ENCODE measurements around the gene SEC61A1.

The SEC61A1 gene

DNA sequence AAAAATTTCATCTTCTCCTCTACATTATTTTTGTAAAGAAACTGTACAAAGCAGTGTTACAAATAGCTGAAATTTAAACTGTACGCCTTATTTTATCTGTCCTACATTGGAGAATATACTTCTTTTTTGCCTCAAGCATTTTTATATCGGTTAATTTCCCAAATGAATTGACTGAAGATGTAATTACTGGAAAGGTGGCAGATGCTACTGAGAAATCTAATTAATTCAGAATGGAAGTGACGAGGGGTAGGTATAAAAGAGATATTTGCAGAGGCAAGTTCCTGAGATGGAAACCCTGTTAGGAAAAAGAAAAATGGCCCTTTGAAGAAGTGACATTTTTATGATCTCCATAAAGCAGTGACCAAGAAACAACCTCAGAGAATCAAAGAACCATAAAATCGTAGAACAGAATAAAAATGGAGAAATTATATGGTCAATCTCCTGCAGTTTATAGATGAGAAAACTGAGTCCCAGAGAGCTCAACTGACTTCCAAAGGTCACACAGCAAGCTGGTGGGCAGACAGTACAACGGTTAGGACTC, 51.0 kb downstream of the SEC61A1 start:
- Histone ChIP-seq H3K4me3 (ENCODE audit: low read depth, low read length, poor library complexity, severe bottlenecking) (no peak overlapping the region), H3K27me3 (ENCODE audit: insufficient read depth, low read length) (no peaks in the 10 kb centered on the region), H3K9me3 (ENCODE audit: low read length) (no peaks in the 10 kb centered on the region), H2AFZ (ENCODE audit: low read length) (no peak overlapping the region), H3K79me2 (ENCODE audit: insufficient read depth, low read length) (no peaks in the 10 kb centered on the region), H3K9me2 (ENCODE audit: low read depth, low read length) (no peaks in the 10 kb centered on the region), H3K36me3 (ENCODE audit: insufficient read depth, low read length) (peaks cover 90% of the 10 kb centered on the region), H4K20me1 (ENCODE audit: insufficient read depth, low read length) (no peaks in the 10 kb centered on the region), H3K4me2 (ENCODE audit: low read length) (no peak overlapping the region), H3K4me1 (ENCODE audit: insufficient read depth, low read length, severe bottlenecking) (no peaks in the 10 kb centered on the region), H3K27ac (ENCODE audit: low read depth, low read length, poor library complexity, severe bottlenecking) (no peak overlapping the region), H3K9ac (ENCODE audit: low read length) (no peak overlapping the region), H3F3A (ENCODE audit: insufficient read depth, low read length) (no peaks in the 10 kb centered on the region)
- no peak for TF ChIP-seq EZH2 (IDR thresholded peaks at IDR 0.05; ENCODE audit: borderline replicate concordance, low read length)
- TF ChIP-seq, protein P1, sequence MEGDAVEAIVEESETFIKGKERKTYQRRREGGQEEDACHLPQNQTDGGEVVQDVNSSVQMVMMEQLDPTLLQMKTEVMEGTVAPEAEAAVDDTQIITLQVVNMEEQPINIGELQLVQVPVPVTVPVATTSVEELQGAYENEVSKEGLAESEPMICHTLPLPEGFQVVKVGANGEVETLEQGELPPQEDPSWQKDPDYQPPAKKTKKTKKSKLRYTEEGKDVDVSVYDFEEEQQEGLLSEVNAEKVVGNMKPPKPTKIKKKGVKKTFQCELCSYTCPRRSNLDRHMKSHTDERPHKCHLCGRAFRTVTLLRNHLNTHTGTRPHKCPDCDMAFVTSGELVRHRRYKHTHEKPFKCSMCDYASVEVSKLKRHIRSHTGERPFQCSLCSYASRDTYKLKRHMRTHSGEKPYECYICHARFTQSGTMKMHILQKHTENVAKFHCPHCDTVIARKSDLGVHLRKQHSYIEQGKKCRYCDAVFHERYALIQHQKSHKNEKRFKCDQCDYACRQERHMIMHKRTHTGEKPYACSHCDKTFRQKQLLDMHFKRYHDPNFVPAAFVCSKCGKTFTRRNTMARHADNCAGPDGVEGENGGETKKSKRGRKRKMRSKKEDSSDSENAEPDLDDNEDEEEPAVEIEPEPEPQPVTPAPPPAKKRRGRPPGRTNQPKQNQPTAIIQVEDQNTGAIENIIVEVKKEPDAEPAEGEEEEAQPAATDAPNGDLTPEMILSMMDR (IDR thresholded peaks at IDR 0.05; ENCODE audit: low read length): no peak

DNA sequence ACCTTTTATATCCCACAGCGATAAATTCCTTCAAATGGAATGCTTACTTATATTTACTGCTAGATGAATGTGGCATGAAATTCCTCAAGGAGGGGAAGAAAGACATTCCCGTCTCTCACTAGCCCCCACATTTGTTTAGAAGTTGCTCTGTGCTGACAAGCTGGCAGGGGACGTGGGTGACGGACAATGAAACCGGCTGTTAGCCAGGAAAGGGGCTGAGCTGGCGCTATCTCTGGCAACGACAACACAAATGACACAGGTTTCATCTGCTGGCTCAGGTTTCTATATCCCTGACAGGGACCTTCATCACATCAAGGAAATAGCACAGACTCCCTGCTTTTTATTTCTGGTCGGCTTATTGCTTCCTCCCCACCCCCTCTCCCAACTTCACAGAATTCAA, 55.6 kb downstream of the SEC61A1 start:
- Histone ChIP-seq H3K9ac (ENCODE audit: low read length) (no peak overlapping the region), H3K27me3 (ENCODE audit: insufficient read depth, low read length) (no peaks in the 10 kb centered on the region), H3K4me1 (ENCODE audit: insufficient read depth, low read length, severe bottlenecking) (no peaks in the 10 kb centered on the region), H3K79me2 (ENCODE audit: insufficient read depth, low read length) (no peaks in the 10 kb centered on the region), H3K9me3 (ENCODE audit: low read length) (no peaks in the 10 kb centered on the region), H3K27ac (ENCODE audit: low read depth, low read length, poor library complexity, severe bottlenecking) (no peak overlapping the region), H3F3A (ENCODE audit: insufficient read depth, low read length) (no peaks in the 10 kb centered on the region), H3K4me2 (ENCODE audit: low read length) (no peak overlapping the region), H4K20me1 (ENCODE audit: insufficient read depth, low read length) (no peaks in the 10 kb centered on the region), H2AFZ (ENCODE audit: low read length) (no peak overlapping the region), H3K4me3 (ENCODE audit: low read depth, low read length, poor library complexity, severe bottlenecking) (no peak overlapping the region), H3K9me2 (ENCODE audit: low read depth, low read length) (no peaks in the 10 kb centered on the region), H3K36me3 (ENCODE audit: insufficient read depth, low read length) (peaks cover 76% of the 10 kb centered on the region)
- no peak for TF ChIP-seq EZH2 (IDR thresholded peaks at IDR 0.05; ENCODE audit: borderline replicate concordance, low read length)
- TF ChIP-seq, protein P1 (IDR thresholded peaks at IDR 0.05; ENCODE audit: low read length): no peak

DNA sequence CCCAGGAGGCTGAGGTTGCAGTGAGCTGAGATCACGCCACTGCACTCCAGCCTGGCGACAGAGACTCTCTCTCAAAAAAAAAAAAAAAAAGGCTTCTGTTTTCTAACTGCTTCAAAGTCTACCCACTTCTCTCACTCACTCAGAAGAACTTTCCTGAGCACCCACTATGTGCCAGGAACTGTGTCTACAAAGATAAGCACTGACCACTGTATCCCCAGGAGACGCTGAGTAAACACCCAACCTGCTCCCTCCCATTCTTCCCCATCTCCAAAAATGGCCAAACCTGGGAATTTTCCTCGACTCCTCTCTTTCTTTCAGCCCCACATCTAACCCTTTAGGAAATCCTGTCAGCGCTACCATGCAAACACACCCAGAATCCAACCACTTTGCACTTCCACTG, 58.9 kb downstream of the SEC61A1 start:
- no peaks in the 10 kb centered on the region for H3K9me2 ChIP-seq (ENCODE audit: low read depth, low read length)
- H3K9me3 ChIP-seq (ENCODE audit: low read length): no peaks in the 10 kb centered on the region
- H3K79me2 ChIP-seq (ENCODE audit: insufficient read depth, low read length): peaks cover 10% of the 10 kb centered on the region; the same call in 1 of the 2 replicates
- H3F3A ChIP-seq (ENCODE audit: insufficient read depth, low read length): peaks cover 6% of the 10 kb centered on the region; the same call in 1 of the 2 replicates
- no peak overlapping the region for H3K4me3 ChIP-seq (ENCODE audit: low read depth, low read length, poor library complexity, severe bottlenecking)
- H4K20me1 ChIP-seq (ENCODE audit: insufficient read depth, low read length): no peaks in the 10 kb centered on the region
- H3K27ac ChIP-seq (ENCODE audit: low read depth, low read length, poor library complexity, severe bottlenecking): no peak overlapping the region
- TF ChIP-seq EZH2 (IDR thresholded peaks at IDR 0.05; ENCODE audit: borderline replicate concordance, low read length): no peak
- TF ChIP-seq, protein P1 (IDR thresholded peaks at IDR 0.05; ENCODE audit: low read length): no peak
- no peak overlapping the region for H3K4me2 ChIP-seq (ENCODE audit: low read length)
- peaks cover 16% of the 10 kb centered on the region for H3K4me1 ChIP-seq (ENCODE audit: insufficient read depth, low read length, severe bottlenecking)
- H2AFZ ChIP-seq (ENCODE audit: low read length): no peak overlapping the region
- peaks cover 79% of the 10 kb centered on the region for H3K36me3 ChIP-seq (ENCODE audit: insufficient read depth, low read length)
- H3K9ac ChIP-seq (ENCODE audit: low read length): no peak overlapping the region
- H3K27me3 ChIP-seq (ENCODE audit: insufficient read depth, low read length): no peaks in the 10 kb centered on the region
